GM23338 (cell line): ENCODE data around the gene PPP1R12C. TPM values are rescaled to one million over a fixed set of nuclear protein-coding genes. Genes with fewer than 3 reads are reported as not detected.
A peak's percentile ranks its signal among the peaks of the same experiment; 100 is the strongest.

Source experiments
- ATAC-seq: fragments of 200-7000 bp; cut with Tn5 transposase; 3 replicates; pipeline ENCODE4 v1.9.1; 2020
- DNase-seq: peaks from one replicate; pipeline ENCODE4 v3.0.0-alpha.2; 2015; ENCODE audit warnings: low spot score
- H2AFZ ChIP-seq: fragments of 200-600 bp; sonication (generic); 2 replicates; pipeline ENCODE4 v1.8.0; 2016; ENCODE audit warnings: antibody characterized with exemption, mild to moderate bottlenecking, moderate library complexity
- H3F3A ChIP-seq: fragments of 200-600 bp; sonication (generic); replicated peaks from 2 replicates; pipeline ENCODE4 v1.8.0; 2017; ENCODE audit warnings: antibody characterized with exemption, mixed run types, low read depth
- H3K27ac ChIP-seq: fragments of 200-600 bp; sonication (generic); 2 replicates; pipeline ENCODE4 v1.6.1; 2016; ENCODE audit warnings: low read depth
- H3K27me3 ChIP-seq: fragments of 200-600 bp; sonication (generic); 2 replicates; pipeline ENCODE4 v1.8.0; 2016; ENCODE audit warnings: mild to moderate bottlenecking, mixed run types, moderate library complexity; ENCODE audit not compliant: insufficient read depth
- H3K36me3 ChIP-seq: fragments of 200-600 bp; sonication (generic); 2 replicates; pipeline ENCODE4 v1.8.0; 2016; ENCODE audit warnings: mild to moderate bottlenecking; ENCODE audit not compliant: insufficient read depth
- H3K4me1 ChIP-seq: fragments of 200-600 bp; sonication (generic); 2 replicates; pipeline ENCODE4 v1.8.0; 2016; ENCODE audit warnings: mild to moderate bottlenecking, moderate library complexity; ENCODE audit not compliant: insufficient read depth
- H3K4me2 ChIP-seq: fragments of 200-600 bp; sonication (generic); 2 replicates; pipeline ENCODE4 v1.7.1; 2017; ENCODE audit warnings: mixed run types
- H3K4me3 ChIP-seq: fragments of 200-600 bp; sonication (generic); 2 replicates; pipeline ENCODE4 v1.6.1; 2016; ENCODE audit warnings: mixed run types
- H3K79me2 ChIP-seq: fragments of 200-600 bp; sonication (generic); replicated peaks from 2 replicates; pipeline ENCODE4 v1.8.0; 2017; ENCODE audit warnings: mild to moderate bottlenecking; ENCODE audit not compliant: insufficient read depth
- H3K9me2 ChIP-seq: fragments of 200-600 bp; sonication (generic); 2 replicates; pipeline ENCODE4 v1.8.0; 2017; ENCODE audit not compliant: insufficient read depth
- H4K20me1 ChIP-seq: fragments of 200-600 bp; sonication (generic); replicated peaks from 2 replicates; pipeline ENCODE4 v1.8.0; 2017; ENCODE audit warnings: mild to moderate bottlenecking; ENCODE audit not compliant: insufficient read depth
- H3K27ac Mint-ChIP-seq: 2 replicates; pipeline ENCODE4 v1.8.0; 2020; ENCODE audit warnings: inconsistent platforms, mild to moderate bottlenecking, moderate library complexity, mixed read lengths
- H3K27me3 Mint-ChIP-seq: 3 replicates; pipeline ENCODE4 v1.8.0; 2022; ENCODE audit warnings: low read depth, mild to moderate bottlenecking, moderate library complexity, mixed read lengths, inconsistent platforms; ENCODE audit not compliant: insufficient read depth, poor library complexity
- H3K36me3 Mint-ChIP-seq: 3 replicates; pipeline ENCODE4 v1.8.0; 2021; ENCODE audit warnings: low read depth, mild to moderate bottlenecking, inconsistent platforms, moderate library complexity, mixed read lengths
- H3K4me1 Mint-ChIP-seq: 3 replicates; pipeline ENCODE4 v1.8.0; 2020; ENCODE audit warnings: mild to moderate bottlenecking, inconsistent platforms, mixed read lengths
- H3K4me3 Mint-ChIP-seq: 3 replicates; pipeline ENCODE4 v1.8.0; 2021; ENCODE audit warnings: moderate library complexity, mild to moderate bottlenecking, inconsistent platforms, mixed read lengths
- H3K9me3 Mint-ChIP-seq: 3 replicates; pipeline ENCODE4 v1.8.0; 2020; ENCODE audit warnings: moderate library complexity, mild to moderate bottlenecking, inconsistent platforms, mixed read lengths
- CREB1 ChIP-seq: fragments of 250-450 bp; sonication (Bioruptor Pico); IDR thresholded peaks from 2 replicates; pipeline ENCODE4 v1.5.0; 2020; ENCODE audit warnings: low read depth, mild to moderate bottlenecking, moderate library complexity
- ETS1 ChIP-seq: IDR thresholded peaks from 2 replicates; pipeline ENCODE4 v1.6.1; 2016; ENCODE audit warnings: antibody characterized with exemption
- EZH2 ChIP-seq: fragments of 200-600 bp; sonication (generic); IDR thresholded peaks from one replicate; pipeline ENCODE4 v1.8.0; 2017; ENCODE audit warnings: antibody characterized with exemption, mild to moderate bottlenecking, low read depth; ENCODE audit not compliant: unreplicated experiment
- EZH2phosphoT487 ChIP-seq: fragments of 200-600 bp; sonication (generic); IDR thresholded peaks from one replicate; pipeline ENCODE4 v1.8.1; 2018; ENCODE audit warnings: antibody characterized with exemption; ENCODE audit not compliant: unreplicated experiment
- JUNB ChIP-seq: IDR thresholded peaks from one replicate; pipeline ENCODE4 v1.6.1; 2016; ENCODE audit warnings: antibody characterized with exemption; ENCODE audit not compliant: unreplicated experiment
- NANOG ChIP-seq: IDR thresholded peaks from 2 replicates; pipeline ENCODE4 v1.6.1; 2016; ENCODE audit warnings: antibody characterized with exemption, borderline replicate concordance
- POLR2AphosphoS5 ChIP-seq: IDR thresholded peaks from 2 replicates; pipeline ENCODE4 v1.6.1; 2016; ENCODE audit warnings: antibody characterized with exemption, low read depth
- REST ChIP-seq: IDR thresholded peaks from one replicate; pipeline ENCODE4 v1.6.1; 2018; ENCODE audit warnings: antibody characterized with exemption; ENCODE audit not compliant: unreplicated experiment
- STAT1 ChIP-seq: IDR thresholded peaks from one replicate; pipeline ENCODE4 v1.6.1; 2016; ENCODE audit warnings: antibody characterized with exemption; ENCODE audit not compliant: unreplicated experiment
- ZNF114 ChIP-seq: fragments of 250-450 bp; sonication (Bioruptor Pico); IDR thresholded peaks from 2 replicates; pipeline ENCODE4 v1.5.0; 2020; ENCODE audit warnings: mild to moderate bottlenecking, moderate library complexity
- ZNF331 ChIP-seq: fragments of 250-450 bp; sonication (Bioruptor Pico); IDR thresholded peaks from 2 replicates; pipeline ENCODE4 v1.5.0; 2020; ENCODE audit warnings: low read depth, mild to moderate bottlenecking, moderate library complexity
- ZNF462 ChIP-seq: fragments of 250-450 bp; sonication (Bioruptor Pico); IDR thresholded peaks from 2 replicates; pipeline ENCODE4 v1.5.0; 2020; ENCODE audit warnings: mild to moderate bottlenecking, moderate library complexity
- polyA plus RNA-seq: library from polyadenylated mRNA; unstranded; fragments of >200 nt; fragmentation: Nextera tagmentation; extraction: Ambion mirVana; gene quantifications from 2 replicates; pipeline ENCODE4 v1.2.1, GENCODE V29; 2016
- total RNA-seq: library from RNA; depleted of rRNA; stranded (reverse); fragments of >200 nt; shearing (Covaris generic); gene quantifications from 2 replicates; pipeline ENCODE4 v1.2.3, GENCODE V29; 2014
- TF ChIP-seq, protein P1 (sequence below), 2 experiments: fragments of 200-600 bp in 1 of 2; sonication (generic) in 1 of 2; conservative IDR thresholded peaks; 2 replicates each; pipeline versions ENCODE4 v1.5.1 to v1.6.1; 2016 to 2017; ENCODE audit warnings: antibody characterized with exemption in 2 of 2, low read depth in 2 of 2, mild to moderate bottlenecking in 2 of 2, moderate library complexity in 1 of 2

PPP1R12C gene
- total and polyA plus RNA-seq, 2 experiments from 2014 or later = 33.2 to 83.9 TPM

GRCh38 chr19:55078996-55079395 is 38.4 kb downstream of the PPP1R12C start:
- H3K27me3 ChIP-seq = peaks cover 34% of the 10 kb centered on the region
- H3K4me3 Mint-ChIP-seq = peak overlapping the region; percentile 21; the same call in 1 of the 3 replicates
- peaks cover 53% of the 10 kb centered on the region for H3K27me3 Mint-ChIP-seq

More at GRCh38 chr19:55078996-55079395, 38.4 kb downstream of the PPP1R12C start:
- DNase-seq = no peak
- H3K36me3 Mint-ChIP-seq = peaks cover 14% of the 10 kb centered on the region; the same call in 2 of the 3 replicates
- no peak overlapping the region for H3K27ac ChIP-seq
- H3K27ac Mint-ChIP-seq = no peak overlapping the region
- no peak overlapping the region for H3K4me2 ChIP-seq
- H3K79me2 ChIP-seq = no peaks in the 10 kb centered on the region
- no peaks in the 10 kb centered on the region for H3K9me2 ChIP-seq
- H3K36me3 ChIP-seq = no peaks in the 10 kb centered on the region
- H2AFZ ChIP-seq = no peak overlapping the region
- H4K20me1 ChIP-seq = peaks cover 3% of the 10 kb centered on the region; the same call in 1 of the 2 replicates
- peaks cover 44% of the 10 kb centered on the region for H3K4me1 Mint-ChIP-seq
- no peak for ATAC-seq
- peaks cover 10% of the 10 kb centered on the region; the same call in 2 of the 3 replicates for H3K9me3 Mint-ChIP-seq
- H3F3A ChIP-seq = peaks cover 13% of the 10 kb centered on the region
- peaks cover 25% of the 10 kb centered on the region; the same call in 1 of the 2 replicates for H3K4me1 ChIP-seq
- TF ChIP-seq ZNF462 (CRISPR knock-in tag) = no peak
- no peak for TF ChIP-seq ZNF331 (CRISPR knock-in tag)
- TF ChIP-seq EZH2 = no peak
- TF ChIP-seq ETS1 = no peak
- TF ChIP-seq REST = no peak
- TF ChIP-seq EZH2phosphoT487 = no peak
- TF ChIP-seq CREB1 = no peak
- TF ChIP-seq POLR2AphosphoS5 = no peak
- TF ChIP-seq JUNB = no peak
- TF ChIP-seq ZNF114 (CRISPR knock-in tag) = no peak
- TF ChIP-seq, protein P1, sequence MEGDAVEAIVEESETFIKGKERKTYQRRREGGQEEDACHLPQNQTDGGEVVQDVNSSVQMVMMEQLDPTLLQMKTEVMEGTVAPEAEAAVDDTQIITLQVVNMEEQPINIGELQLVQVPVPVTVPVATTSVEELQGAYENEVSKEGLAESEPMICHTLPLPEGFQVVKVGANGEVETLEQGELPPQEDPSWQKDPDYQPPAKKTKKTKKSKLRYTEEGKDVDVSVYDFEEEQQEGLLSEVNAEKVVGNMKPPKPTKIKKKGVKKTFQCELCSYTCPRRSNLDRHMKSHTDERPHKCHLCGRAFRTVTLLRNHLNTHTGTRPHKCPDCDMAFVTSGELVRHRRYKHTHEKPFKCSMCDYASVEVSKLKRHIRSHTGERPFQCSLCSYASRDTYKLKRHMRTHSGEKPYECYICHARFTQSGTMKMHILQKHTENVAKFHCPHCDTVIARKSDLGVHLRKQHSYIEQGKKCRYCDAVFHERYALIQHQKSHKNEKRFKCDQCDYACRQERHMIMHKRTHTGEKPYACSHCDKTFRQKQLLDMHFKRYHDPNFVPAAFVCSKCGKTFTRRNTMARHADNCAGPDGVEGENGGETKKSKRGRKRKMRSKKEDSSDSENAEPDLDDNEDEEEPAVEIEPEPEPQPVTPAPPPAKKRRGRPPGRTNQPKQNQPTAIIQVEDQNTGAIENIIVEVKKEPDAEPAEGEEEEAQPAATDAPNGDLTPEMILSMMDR (conservative IDR thresholded peaks at IDR 0.05; ENCODE audit: low read depth in 2 of 2) = no peak
- no peak for TF ChIP-seq NANOG
- TF ChIP-seq STAT1 = no peak
- no peak overlapping the region for H3K4me3 ChIP-seq
